ENCODE measurements around the gene CTBP2.
"Not testable (repeated sequence)": the region's sequence is repeated elsewhere in the genome, so short reads cannot be mapped to it uniquely, and the experiment has no call there.

The CTBP2 gene

GRCh38 chr10:125158601-125159485, 1.5 kb downstream of the CTBP2 start:
- DNase-seq (ENCODE audit: low read depth), result no peak

GRCh38 chr10:125158275-125158600, 2.1 kb downstream of the CTBP2 start:
- no peak for DNase-seq (ENCODE audit: low read depth)

GRCh38 chr10:125157505-125157904, 2.9 kb downstream of the CTBP2 start:
- no peak for DNase-seq (ENCODE audit: low read depth)

GRCh38 chr10:125156739-125157480, 3.5 kb downstream of the CTBP2 start:
- DNase-seq (ENCODE audit: low read depth), result no peak

- DNase-seq (ENCODE audit: low read depth), result no peak
These were observed 4.2 kb downstream of the CTBP2 start for GRCh38 chr10:125156196-125156595.

GRCh38 chr10:125155101-125155500, 5.3 kb downstream of the CTBP2 start:
- DNase-seq (ENCODE audit: low read depth), result no peak

GRCh38 chr10:125154529-125154928, 5.8 kb downstream of the CTBP2 start:
- no peak for DNase-seq (ENCODE audit: low read depth)

- DNase-seq (ENCODE audit: low read depth), result no peak
These were observed 6.5 kb downstream of the CTBP2 start for GRCh38 chr10:125153703-125154490.

- no peak for DNase-seq (ENCODE audit: low read depth)
These were observed 7.7 kb downstream of the CTBP2 start for GRCh38 chr10:125152450-125153368.

- no peak for DNase-seq (ENCODE audit: low read depth)
These were observed 8.6 kb downstream of the CTBP2 start for GRCh38 chr10:125151553-125152449.

GRCh38 chr10:125151170-125151552, 9.2 kb downstream of the CTBP2 start:
- no peak for DNase-seq (ENCODE audit: low read depth)

GRCh38 chr10:125150376-125151083, 9.8 kb downstream of the CTBP2 start:
- not testable (repeated sequence) for DNase-seq (ENCODE audit: low read depth)

GRCh38 chr10:125149680-125150047, 10.7 kb downstream of the CTBP2 start:
- no peak for DNase-seq (ENCODE audit: low read depth)

GRCh38 chr10:125149036-125149679, 11.2 kb downstream of the CTBP2 start:
- DNase-seq (ENCODE audit: low read depth), result no peak

GRCh38 chr10:125148528-125148927, 11.8 kb downstream of the CTBP2 start:
- no peak for DNase-seq (ENCODE audit: low read depth)

- no peak for DNase-seq (ENCODE audit: low read depth)
These were observed 12.4 kb downstream of the CTBP2 start for GRCh38 chr10:125147971-125148439.

- no peak for DNase-seq (ENCODE audit: low read depth)
These were observed 13.4 kb downstream of the CTBP2 start for GRCh38 chr10:125146791-125147579.

- DNase-seq (ENCODE audit: low read depth), result no peak
These were observed 14.7 kb downstream of the CTBP2 start for GRCh38 chr10:125145636-125146035.

Data from GM04503 (cell line).